HG02623 (cell line): ENCODE results near the gene TCTN2.

Source experiments
- ATAC-seq: cut with Tn5 transposase; IDR thresholded peaks from one replicate; pipeline ENCODE4 v1.9.1; 2021; ENCODE audit warnings: moderate library complexity; ENCODE audit not compliant: unreplicated experiment

Gene TCTN2

DNA sequence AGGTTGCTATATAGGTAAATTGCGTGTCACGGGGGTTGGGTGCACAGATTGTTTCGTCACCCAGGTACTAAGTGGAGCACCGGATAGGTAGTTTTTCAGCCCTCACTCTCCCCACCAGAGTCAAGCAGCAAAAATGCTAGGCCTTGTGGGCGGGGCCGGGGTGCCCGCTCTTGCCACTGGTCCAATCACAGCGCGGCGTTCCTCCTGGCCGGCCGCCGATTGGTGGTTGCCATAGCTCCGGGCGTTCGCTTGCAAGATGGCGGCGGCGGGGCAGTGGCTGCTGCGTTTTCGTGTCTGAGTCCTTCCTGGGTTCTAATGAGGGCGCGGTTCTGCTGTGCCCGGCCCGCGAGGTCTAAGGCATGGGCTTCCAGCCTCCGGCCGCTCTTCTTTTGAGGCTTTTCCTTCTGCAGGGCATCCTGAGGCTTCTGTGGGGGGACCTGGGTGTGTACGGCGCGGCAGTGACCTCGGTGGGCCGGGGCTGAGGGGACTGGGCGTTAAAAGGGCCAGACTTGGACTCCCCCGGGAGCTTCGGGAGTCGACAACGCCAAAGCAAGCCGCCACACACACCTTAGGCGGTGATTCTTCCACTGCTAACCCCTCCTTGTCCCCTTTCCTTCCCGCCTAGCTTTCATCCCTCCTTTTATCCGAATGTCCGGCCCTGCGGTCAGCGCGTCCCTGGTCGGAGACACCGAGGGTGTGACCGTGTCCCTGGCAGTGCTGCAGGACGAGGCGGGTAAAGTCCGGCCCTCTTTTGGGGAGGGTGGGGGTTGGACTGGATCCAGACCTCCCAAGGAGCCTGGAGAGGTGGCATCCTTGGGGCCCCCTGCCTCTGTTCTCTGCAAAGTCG lies at the start of gene TCTN2:
Gene TCTN2, plus strand, starts transcription at position 232 of the 847 bp plus-strand sequence. Its CDS starts 128 bp downstream, at position 360.
- ATAC-seq: peak; percentile 98

DNA sequence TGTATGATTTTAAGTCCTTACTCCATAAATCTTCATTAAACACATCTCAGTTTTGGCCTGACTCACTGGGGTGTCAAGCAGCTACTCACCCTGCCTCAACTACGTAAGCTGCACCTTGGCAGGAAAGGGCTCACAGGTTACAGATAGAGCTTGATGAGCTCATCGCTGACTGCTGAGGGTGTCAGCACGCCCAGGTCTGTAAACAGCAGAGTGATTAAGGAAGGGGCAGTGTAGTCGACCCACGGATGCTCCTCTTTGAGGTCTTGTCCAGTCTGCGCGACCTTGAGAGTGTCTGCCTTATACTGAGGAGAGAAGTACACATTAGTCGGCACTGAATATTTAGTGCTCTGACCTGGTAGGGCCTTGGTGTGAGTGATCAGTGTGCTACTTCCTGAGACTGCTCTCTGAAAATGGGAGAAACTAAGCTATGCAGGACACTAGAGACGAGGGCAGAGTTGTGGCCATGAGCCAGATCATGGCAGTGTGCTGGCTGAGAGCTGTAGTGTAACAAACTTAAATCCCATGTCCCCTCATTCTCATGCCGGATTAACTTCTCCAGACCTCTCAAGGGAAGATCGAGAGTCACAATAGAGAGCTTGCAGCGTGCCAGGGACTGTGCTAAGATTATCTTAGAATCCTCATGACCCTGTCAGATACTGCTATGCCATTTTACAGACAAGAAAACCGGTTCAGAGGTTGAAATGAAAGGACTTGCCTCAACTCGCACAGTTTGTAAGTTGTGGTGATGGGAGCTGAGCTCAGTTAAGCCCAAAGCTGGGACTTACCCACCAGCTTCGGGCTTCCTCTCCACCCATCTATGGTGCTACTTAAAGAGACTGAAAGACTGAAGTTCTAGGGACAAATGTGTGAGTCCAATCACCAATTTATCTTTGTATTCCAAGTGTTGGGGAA lies 49.0 kb upstream of the TCTN2 start:
- no peak for ATAC-seq

DNA sequence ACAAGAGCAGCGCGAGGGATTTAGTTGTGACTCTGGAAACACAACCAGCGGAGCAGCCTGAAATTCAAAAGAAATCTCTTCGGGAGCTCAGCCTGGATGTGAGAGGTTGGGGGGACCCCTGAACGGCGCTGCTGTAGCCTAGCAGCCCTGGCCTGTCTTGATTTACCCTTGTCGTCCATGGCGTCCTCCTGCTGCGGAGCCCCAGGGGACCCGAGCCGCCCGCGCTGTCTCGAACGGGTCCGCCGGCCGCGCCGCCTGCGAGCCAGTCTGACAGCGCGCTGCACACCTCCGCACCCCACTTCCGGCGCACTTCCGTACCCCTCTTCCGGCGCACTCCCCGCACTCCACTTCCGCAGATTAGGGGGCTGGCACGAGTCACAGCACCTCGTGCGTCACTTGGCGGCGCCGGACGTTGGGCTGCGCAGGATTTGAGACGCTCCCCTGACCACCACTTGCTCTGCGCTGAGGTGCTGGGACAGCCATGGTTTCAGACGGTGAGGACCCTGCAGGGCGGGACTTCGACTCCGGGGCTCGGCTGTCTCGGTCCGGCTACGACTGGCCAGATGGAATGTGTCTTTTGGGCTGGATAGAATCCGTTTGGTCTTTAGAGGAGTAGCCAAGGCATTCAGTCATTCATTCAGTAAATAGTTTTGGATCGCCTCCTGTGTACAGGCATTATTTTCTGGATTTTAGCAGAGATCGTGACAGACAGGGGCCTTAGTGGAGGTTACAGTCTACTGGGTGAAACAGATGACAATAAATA lies 37.4 kb upstream of the TCTN2 start, which contains the start of the genes EIF2B1 and GTF2H3:
Gene EIF2B1, minus strand, starts transcription at position 308 of the 763 bp plus-strand sequence. Its CDS starts 129 bp downstream, at position 179.
Gene GTF2H3, plus strand, starts transcription at position 451 of the 763 bp plus-strand sequence. Its CDS starts 31 bp downstream, at position 482.
- ATAC-seq: peak; percentile 92

DNA sequence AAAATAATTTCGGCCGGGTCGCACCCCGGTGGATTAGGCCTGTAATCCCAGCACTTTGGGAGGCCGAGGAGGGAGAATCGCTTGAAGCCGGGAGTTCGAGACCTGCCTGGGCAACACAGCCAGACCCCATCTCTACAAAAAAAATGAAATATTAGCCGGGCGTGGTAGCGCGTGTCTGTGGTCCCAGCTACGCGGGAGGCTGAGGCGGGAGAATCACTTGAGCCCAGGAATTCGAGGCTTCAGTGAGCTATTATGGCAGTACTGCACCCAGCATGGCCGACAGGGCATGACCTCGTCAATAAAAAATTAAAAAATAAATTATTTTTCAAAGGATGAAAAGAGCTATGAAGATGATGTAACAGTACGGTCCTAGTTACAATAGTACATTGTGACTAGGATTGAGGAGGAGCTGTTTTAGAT lies 36.8 kb upstream of the TCTN2 start:
- ATAC-seq: no peak

DNA sequence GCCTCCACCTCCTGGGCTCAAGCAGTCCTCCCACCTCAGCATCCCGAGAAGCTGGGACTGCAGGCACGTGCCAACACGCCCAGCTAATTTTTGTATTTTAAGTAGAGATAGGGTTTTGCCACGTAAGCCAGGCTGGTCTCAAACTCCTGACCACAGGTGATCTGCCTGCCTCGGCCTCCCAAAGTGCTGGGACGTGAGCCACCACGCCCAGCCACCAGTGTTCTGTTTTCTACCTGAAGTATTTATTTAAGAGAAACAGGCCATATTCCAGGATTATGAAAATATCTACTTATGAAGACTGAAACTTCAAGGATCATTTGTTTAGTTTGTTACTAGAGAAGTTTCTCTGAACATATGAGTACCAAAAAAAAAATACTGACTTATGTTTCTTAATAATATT lies 27.0 kb upstream of the TCTN2 start:
- no peak for ATAC-seq

DNA sequence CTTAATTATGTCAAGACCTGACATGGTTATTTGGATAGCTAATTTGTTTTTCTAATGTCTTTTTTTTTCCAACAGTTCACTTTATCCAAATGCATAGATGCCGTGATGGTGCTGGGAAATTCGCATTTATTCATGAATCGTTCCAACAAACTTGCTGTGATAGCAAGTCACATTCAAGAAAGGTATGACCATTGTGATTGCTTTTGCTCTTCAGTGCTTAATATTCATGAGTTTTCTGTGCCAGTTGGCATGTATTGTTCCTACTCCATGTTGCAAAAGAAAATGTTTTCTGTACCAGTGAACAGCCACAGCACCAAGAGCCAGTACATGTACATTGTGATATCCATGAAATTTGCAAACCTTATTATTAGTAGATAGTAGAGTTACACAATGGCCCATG lies 25.5 kb upstream of the TCTN2 start:
- no peak for ATAC-seq

DNA sequence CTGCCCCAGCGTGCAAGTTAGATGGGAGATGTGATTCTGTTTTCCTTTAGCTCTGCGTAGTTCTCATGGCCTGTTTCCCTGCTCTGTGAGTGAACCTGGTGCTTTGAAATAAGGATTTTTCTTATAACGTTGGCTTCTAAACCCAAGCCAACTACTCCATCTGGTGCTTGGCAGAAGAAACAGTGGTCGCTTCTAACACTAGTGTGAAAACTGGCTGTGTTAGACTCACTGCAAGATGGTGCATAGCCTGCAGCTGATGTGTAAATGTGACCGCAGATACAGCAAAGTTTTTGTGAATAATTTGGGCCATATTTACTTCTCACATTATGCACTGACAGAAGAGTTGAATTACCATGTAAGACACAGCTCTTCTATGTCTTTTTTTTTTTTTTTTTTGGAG lies 25.0 kb upstream of the TCTN2 start:
- no peak for ATAC-seq

DNA sequence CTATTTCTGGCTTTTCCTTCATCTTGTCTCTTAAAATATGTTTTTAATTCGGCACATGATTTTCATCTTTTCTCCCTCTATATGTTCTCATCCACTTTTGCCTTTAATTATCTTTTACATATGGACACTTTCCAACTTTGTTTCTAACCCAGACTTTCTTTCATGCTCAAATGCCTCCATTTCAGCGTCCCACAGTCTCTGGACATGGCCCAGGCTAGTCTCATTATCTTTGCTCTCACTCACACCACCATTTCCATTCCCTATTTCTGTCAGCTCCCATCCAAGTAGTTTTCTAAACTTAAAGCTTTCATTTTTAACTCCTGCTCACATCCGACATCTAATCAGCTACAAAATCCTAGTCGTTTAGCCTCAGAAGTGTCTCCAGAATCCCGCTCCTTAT lies 22.5 kb upstream of the TCTN2 start:
- ATAC-seq: no peak

DNA sequence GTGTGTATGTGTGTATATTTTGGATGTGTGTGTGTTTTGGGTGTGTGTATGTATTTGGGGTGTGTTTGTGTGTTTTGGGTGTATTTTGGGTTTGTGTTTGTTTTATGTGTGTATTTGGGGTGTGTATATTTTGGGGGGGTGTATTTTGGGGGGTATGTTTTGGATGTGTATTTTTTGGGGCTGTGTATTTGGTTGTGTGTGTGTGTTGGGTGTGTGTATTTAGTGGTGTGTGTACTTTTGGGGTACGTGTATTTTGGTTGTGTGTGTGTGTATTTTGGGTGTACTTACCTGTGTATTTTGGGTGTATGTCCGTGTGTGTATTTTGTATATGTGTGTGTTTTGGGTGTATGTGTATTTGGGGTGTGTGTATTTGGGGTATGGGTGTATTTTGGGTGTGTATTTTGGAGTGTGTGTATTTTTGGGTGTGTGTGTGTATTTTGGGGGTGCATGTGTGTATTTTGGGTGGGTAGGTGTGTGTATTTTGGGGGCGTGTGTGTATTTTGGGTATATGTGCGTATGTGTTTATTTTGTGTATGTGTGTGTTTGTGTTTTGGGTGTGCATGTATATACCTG lies 16.7 kb upstream of the TCTN2 start:
- ATAC-seq: no peak

DNA sequence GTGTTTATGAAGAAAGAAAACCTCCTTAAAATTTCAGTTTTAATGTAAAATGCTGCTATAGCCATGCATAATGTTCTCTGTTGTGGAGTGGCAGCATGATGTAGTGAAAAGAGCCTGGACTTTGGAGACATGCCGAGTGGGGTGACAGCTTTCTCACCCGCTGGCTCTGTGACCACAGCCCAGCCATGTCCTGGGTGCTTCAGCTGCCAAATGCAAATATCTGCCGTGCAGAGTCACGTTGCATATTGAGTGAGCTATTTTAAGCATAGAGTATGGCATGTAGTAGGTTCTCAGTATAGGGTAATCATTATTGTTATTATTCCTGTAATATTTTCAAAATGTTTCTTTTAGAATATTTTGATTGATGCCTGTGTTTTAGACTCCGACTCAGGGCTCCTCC lies 15.5 kb upstream of the TCTN2 start:
- ATAC-seq: peak; percentile 82

DNA sequence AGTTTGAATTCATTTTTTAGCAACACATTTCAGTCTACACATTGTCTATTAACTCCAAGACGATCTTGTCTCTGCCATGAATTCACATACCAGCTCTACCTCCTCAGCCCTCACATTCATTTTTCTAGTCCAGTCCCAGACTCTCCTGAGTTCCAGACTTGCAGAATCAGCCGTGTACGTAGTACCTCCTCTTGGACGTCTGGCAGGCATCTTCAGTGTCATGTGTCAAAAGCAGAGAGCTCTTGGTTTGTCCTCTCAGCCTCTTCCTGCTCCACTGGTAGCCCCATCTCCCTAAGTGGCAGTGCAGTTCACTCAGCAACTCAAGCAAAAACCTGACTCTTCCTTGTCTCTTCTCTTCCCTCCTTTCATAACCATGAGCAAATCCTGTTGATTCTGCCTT lies 14.5 kb upstream of the TCTN2 start:
- no peak for ATAC-seq

DNA sequence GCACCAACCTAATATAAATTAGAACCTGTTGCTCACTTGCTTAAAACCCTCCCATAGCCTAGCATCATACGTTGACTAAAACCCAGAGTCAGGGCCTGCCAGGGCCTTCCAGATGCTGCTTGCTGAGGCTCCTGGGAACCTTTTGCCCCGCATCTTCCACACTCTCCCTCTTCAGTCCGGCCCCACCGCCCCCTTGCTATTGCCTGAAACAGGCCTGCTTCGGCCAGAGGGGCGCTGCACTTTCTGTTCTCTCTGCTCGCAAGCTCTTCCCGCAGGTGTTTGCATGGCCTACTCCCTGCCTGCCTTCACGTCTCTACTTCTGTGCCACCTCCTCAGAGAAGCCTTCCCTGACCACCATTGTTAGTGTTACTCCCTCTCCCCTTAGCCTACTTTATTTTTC lies 13.7 kb upstream of the TCTN2 start:
- no peak for ATAC-seq

DNA sequence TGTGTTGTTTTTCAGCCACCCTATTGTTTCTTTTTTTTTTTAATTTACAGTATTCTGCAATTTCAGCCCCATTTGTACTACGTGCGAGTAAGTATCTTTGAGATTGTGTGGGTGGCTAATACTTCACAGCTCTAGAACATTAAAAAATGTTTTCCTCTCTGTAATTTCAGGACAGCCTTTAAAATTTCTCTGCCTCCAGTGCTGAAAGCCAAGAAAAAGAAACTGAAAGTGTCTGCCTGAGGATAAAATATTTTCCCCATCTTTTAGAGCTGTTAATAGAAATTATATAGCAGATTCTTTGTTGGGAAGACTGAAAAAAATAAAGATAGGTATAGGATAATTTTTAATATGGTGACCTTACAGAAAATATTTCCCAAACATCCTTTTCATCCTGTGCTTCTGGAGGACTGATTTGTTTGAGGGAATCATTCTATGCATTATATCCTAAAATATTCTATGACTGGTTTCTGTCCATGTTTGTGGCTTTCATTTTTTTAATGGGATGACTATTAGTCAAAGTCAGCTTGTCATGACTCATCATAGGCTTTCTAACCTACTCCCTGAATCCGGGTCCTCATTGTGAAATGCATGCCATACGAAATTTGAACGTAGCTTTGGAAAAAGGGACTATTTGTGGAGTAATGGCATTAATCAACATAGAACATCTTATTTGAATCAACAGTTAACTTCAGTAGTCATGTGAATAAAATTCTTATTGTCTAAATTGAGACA lies 10.8 kb upstream of the TCTN2 start:
- no peak for ATAC-seq

DNA sequence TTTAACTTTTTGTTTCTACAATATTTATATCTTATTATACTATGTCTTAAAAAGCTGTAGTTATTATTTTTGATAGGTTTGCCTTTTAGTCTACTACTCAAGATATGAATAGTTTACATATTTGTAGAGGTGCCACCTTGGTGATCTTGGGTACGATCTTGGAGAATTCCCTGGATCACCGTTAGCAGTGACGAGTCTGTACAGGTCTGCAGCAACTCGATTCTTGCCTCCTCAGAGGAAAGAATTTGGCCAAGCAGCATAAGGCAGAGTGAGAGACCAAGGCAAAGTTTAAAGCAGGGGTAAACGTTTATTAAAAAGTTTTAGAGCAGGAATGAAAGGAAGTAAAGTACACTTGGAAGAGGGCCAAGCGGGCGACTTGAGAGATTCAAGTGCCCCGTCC lies 3.1 kb upstream of the TCTN2 start:
- no peak for ATAC-seq

DNA sequence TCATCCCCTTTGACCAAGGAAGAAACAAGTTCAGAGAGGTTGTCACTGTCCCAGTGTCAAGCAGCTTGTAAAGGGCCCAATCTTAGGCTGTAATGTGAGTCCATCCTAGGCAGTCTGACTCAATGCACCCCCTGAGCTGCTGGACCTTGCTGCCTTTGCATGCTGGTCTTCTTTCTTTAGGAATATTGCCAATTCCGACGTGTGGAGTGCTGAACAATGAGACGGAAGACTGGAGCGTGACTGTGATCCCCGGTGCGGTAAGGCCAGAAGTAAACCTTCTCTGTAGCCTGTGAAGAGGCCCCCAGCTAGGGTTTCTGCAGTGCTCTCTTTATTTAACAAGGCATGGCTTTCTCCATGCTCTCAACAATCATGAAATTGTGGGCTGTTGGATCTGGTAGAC lies 963 bp downstream of the TCTN2 start:
- ATAC-seq: no peak

DNA sequence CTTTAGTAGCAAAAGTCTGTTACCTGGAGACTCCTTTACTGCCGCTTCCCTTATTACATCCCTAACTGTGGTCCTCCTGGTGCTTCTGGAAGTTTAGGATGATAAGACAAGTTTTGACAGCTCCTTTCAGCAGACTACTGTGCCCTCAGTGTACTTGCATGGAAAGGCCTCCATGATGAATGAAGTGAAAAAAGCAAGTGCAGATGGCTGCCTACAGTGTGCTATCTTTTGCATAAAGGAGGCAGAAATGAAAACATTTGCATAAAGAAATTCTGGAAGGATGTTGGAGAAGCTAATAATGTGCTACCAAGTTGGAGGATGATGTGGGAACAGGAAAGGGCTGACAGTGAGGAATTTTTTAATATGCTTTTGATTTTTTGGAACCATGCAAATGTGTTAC lies 4.5 kb downstream of the TCTN2 start:
- no peak for ATAC-seq

DNA sequence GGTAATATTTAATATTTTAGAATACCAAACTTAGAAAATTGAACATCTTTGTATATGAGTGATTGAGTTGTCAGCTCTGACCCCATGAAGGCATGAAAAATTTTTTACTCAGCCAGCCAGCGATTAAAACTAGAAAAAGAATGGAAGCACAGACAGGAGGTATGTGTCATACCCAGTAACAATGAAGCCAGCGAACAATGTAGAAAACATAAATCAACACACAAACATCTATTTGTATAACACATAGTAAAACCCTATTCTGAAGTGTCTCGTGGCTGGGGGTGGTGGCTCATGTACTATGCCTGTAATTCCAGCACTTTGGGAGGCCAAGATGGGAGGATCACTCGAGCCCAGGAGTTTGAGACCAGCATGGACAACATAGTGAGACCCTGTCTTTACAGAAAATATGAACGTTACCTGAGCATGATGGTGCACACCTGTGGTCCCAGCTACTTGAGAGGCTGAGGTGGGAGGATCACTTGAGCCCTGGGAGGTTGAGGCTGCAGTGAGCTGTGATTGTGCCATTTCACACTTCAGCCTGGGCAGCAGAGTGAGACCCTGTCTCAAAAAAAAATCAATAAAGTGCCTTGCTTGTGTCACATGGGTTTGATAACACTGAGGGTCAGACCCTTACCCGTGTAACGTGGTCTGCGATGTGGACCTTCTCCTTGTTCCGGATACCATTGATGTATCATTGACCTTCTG lies 5.9 kb downstream of the TCTN2 start:
- ATAC-seq: no peak

DNA sequence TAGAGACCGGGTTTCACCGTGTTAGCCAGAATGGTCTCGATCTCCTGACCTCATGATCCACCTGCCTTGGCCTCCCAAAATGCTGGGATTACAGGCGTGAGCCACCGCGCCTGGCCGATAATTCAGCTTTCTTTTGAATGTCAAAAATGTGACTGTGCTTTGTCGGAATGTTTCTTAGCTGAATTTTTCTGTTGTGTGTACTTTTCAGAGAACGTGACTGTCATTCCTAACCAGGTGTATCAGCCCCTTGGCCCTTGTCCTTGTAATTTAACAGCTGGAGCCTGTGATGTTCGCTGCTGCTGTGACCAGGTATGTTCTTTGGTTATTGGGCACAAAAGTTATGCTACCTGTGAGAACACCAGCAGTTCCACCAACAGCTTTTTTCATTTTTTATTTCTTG lies 8.1 kb downstream of the TCTN2 start:
- no peak for ATAC-seq

DNA sequence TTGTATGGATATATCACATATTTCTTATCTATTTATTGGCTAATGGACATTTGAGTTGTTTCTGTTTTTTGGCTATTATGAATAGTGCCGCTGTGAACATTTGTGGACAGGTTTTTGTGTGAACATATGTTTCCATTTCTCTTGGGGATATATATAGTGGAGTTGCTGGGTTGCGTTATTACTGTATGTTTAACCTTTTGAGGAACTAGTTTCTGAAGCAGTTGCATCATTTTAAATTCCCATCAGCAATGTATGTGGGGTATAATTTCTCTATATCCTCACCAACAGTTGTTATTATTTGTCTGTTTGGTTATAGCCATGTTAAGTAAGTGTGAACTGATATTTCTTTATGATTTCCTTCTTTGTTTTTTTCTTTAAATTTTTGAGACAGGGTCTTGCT lies 10.7 kb downstream of the TCTN2 start:
- ATAC-seq: peak; percentile 52
